Measurements from ENCODE around the gene POU2AF3.

DNA sequence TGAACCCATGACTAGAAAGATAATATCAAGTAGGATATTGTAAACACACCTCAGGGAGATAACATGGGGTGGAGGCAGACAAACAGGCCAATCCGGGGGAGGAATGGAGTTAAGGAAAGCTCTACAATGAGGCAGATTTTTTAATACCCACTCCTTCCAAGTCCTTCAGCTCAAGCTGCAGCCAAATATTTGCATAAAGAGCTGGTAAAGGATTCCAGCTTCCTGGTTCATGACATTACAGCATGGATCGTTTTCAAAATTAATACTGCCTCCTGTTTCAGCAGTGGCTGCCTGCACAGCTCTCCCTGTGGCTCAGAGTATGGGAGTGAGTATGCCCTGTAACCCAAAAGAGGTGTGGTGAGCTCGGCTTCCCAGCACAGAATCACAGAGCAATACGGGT is 5.1 kb downstream of the POU2AF3 start:
- TF ChIP-seq, protein P1, sequence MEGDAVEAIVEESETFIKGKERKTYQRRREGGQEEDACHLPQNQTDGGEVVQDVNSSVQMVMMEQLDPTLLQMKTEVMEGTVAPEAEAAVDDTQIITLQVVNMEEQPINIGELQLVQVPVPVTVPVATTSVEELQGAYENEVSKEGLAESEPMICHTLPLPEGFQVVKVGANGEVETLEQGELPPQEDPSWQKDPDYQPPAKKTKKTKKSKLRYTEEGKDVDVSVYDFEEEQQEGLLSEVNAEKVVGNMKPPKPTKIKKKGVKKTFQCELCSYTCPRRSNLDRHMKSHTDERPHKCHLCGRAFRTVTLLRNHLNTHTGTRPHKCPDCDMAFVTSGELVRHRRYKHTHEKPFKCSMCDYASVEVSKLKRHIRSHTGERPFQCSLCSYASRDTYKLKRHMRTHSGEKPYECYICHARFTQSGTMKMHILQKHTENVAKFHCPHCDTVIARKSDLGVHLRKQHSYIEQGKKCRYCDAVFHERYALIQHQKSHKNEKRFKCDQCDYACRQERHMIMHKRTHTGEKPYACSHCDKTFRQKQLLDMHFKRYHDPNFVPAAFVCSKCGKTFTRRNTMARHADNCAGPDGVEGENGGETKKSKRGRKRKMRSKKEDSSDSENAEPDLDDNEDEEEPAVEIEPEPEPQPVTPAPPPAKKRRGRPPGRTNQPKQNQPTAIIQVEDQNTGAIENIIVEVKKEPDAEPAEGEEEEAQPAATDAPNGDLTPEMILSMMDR (IDR thresholded peaks at IDR 0.05), result no peak
- no peak for TF ChIP-seq POLR2A (IDR thresholded peaks at IDR 0.05)
